CD4-positive, alpha-beta T cell treated with Interleukin-6 at 100 ng/mL for 8 hours (primary cell): ENCODE measurements around the gene EBF3.

ENCODE experiments used
- DNase-seq: peaks from one replicate; pipeline ENCODE4 v3.0.0-alpha.2; 2020; ENCODE audit warnings: mixed read lengths, low spot score

The EBF3 gene

GRCh38 chr10:129871966-129872365 lies 92.1 kb downstream of the EBF3 start:
- DNase-seq: no peak

GRCh38 chr10:129870961-129871621 lies 93.0 kb downstream of the EBF3 start:
- DNase-seq: no peak

- no peak for DNase-seq
Observed at GRCh38 chr10:129870474-129870757, 93.7 kb downstream of the EBF3 start.

- DNase-seq: no peak
Observed at GRCh38 chr10:129869596-129870473, 94.2 kb downstream of the EBF3 start.

- DNase-seq: no peak
Observed at GRCh38 chr10:129868449-129869035, 95.5 kb downstream of the EBF3 start.

GRCh38 chr10:129867631-129868179 lies 96.4 kb downstream of the EBF3 start:
- DNase-seq: no peak

GRCh38 chr10:129866894-129867293 lies 97.2 kb downstream of the EBF3 start:
- DNase-seq: no peak

GRCh38 chr10:129865960-129866359 lies 98.1 kb downstream of the EBF3 start:
- no peak for DNase-seq

GRCh38 chr10:129865413-129865812 lies 98.7 kb downstream of the EBF3 start:
- DNase-seq: no peak

GRCh38 chr10:129864601-129865126 lies 99.4 kb downstream of the EBF3 start:
- no peak for DNase-seq

GRCh38 chr10:129864082-129864481 lies 100.0 kb downstream of the EBF3 start:
- no peak for DNase-seq

GRCh38 chr10:129863201-129863663 lies 100.8 kb downstream of the EBF3 start:
- no peak for DNase-seq

- no peak for DNase-seq
Observed at GRCh38 chr10:129861776-129862531, 102.1 kb downstream of the EBF3 start.

GRCh38 chr10:129860396-129860795 lies 103.7 kb downstream of the EBF3 start:
- DNase-seq: no peak

GRCh38 chr10:129859536-129859935 lies 104.5 kb downstream of the EBF3 start:
- no peak for DNase-seq

- DNase-seq: no peak
Observed at GRCh38 chr10:129857242-129857960, 106.7 kb downstream of the EBF3 start.

- DNase-seq: no peak
Observed at GRCh38 chr10:129855836-129856563, 108.1 kb downstream of the EBF3 start.

- DNase-seq: no peak
Observed at GRCh38 chr10:129854796-129855705, 109.0 kb downstream of the EBF3 start.

- no peak for DNase-seq
Observed at GRCh38 chr10:129854158-129854557, 109.9 kb downstream of the EBF3 start.

- DNase-seq: no peak
Observed at GRCh38 chr10:129853562-129853903, 110.5 kb downstream of the EBF3 start.
